HUDEP-2 (cell line): ENCODE measurements around the gene P2RY8.

ENCODE experiments used
- DNase-seq, 76 experiments: peaks; one replicate each; lab custom pipeline; 2025; ENCODE audit not compliant: unreplicated experiment in 76 of 76; lab: John Stamatoyannopoulos, UW

P2RY8 gene

GRCh38 chrX:1421433-1422134 is 115.4 kb downstream of the P2RY8 start:
- no peak for DNase-seq

GRCh38 chrX:1420371-1420770 is 116.6 kb downstream of the P2RY8 start:
- DNase-seq, result no peak

GRCh38 chrX:1419545-1420355 is 117.2 kb downstream of the P2RY8 start:
- DNase-seq, result no peak

DNA sequence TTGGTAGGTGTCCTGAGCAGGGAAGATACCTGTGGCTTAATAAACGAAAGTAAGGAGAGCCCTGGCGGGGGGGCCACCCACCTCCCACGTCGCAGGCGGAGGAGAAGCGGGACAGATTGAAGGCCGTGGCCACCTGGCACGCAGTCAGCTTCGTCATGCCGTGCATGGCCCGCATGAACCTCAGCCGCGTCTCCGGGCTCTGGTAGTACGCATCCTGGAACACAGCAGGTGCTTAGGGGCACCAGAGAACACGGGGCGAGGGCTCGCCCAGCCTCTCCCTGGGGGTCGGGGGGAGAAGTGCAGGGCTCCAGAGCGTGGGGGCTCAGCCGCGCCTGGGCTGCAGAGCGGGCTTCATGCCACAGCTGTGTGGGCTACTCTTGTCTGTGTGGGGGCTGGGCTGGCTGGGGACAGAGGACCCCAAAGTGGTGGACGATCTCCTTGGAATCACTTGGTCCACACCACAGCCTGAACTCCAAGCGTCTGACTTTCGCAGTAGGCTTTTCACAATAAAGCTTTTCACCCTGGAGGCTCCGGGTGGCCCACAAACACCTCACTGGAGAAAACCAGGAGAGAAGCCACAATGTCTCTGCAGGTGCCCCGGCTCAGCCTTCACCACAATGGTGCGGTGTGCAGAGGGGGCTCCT is 118.0 kb downstream of the P2RY8 start:
- no peak for DNase-seq

GRCh38 chrX:1417921-1418771 is 118.8 kb downstream of the P2RY8 start:
- no peak for DNase-seq

DNA sequence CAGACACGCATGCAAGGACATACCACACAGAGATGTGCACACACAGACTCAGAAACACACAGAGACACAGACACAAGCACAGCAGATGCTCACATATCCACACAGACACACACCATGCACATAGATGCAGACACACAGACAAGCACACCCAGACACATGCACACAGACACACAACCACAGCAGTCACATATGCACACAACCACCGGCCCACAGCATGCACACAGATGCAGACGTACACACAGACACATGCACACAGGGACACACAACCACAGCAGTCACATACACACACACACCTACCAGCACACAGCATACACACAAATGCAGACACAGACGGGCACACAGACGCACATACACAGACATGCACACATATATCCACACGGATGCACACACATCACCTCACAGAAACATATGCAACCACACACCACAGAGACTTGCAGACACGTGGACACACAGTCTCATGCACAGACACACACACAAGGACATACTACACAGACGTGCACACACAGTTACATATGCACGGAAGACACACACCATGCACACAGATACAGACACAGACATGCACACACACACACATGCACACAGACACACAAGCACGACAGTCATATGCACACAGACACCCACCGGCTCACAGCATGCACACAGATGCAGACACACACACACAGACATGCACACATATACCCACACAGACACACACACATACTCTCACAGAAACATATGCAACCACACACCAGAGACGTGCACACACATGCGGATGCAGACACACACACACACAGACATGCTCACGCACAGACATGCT is 119.8 kb downstream of the P2RY8 start:
- DNase-seq, result no peak

- DNase-seq, result no peak
Observed at GRCh38 chrX:1416327-1416784, 120.6 kb downstream of the P2RY8 start.
